SK-N-SH (cell line): ENCODE measurements around the gene LPIN1. TPM values are rescaled to one million over a fixed set of nuclear protein-coding genes. Genes with fewer than 3 reads are reported as not detected.

Experiments used
- CTCF ChIA-PET: fragments of 300-600, 350-600 bp; formaldehyde crosslinking; extraction: SDS; loops from one replicate; lab custom pipeline; 2021; lab: Yijun Ruan, JAX
- POLR2A ChIA-PET: fragments of 350-600 bp; sonication (Branson Sonifier 250); formaldehyde crosslinking; extraction: SDS; loops from one replicate; lab custom pipeline; 2020; ENCODE audit warnings: antibody characterized with exemption, inconsistent platforms; lab: Yijun Ruan, JAX
- DNase-seq: peaks from one replicate; pipeline ENCODE4 v3.0.0; 2012
- H2AFZ ChIP-seq: fragments of 200-600 bp; sonication (generic); 2 replicates; pipeline ENCODE4 v1.8.1; 2016; ENCODE audit warnings: antibody characterized with exemption, mild to moderate bottlenecking, low read depth
- H3F3A ChIP-seq: fragments of 200-600 bp; sonication (generic); replicated peaks from 2 replicates; pipeline ENCODE3; 2016; ENCODE audit warnings: antibody characterized with exemption, mild to moderate bottlenecking; ENCODE audit not compliant: insufficient read depth
- H3K27ac ChIP-seq, 2 experiments: fragments of 200-500 bp in 1 of 2; fragments of 200-600 bp in 1 of 2; sonication (Bioruptor generic) in 1 of 2; sonication (generic), shearing (Covaris generic) in 1 of 2; 2 replicates each; pipeline versions ENCODE4 v1.5.1 to v1.6.1; 2014 to 2016; ENCODE audit warnings: low read depth in 2 of 2, inconsistent platforms in 1 of 2, low read length in 1 of 2, mild to moderate bottlenecking in 1 of 2, mixed read lengths in 1 of 2
- H3K27me3 ChIP-seq: fragments of 200-600 bp; sonication (generic), shearing (Covaris generic); 2 replicates; pipeline ENCODE4 v1.6.1; 2016; ENCODE audit warnings: mixed run types; ENCODE audit not compliant: insufficient read depth
- H3K36me3 ChIP-seq, 2 experiments: fragments of 200-500 bp in 1 of 2; fragments of 200-600 bp in 1 of 2; sonication (Bioruptor generic) in 1 of 2; sonication (generic) in 1 of 2; replicated peaks in 1 of 2; 2 replicates each; pipeline versions ENCODE3 to v1.5.1; 2014 to 2016; ENCODE audit warnings: low read length in 1 of 2, mild to moderate bottlenecking in 1 of 2; ENCODE audit not compliant: insufficient read depth in 2 of 2, control insufficient read depth in 1 of 2
- H3K4me1 ChIP-seq, 2 experiments: fragments of 200-500 bp in 1 of 2; fragments of 200-600 bp in 1 of 2; sonication (Bioruptor generic) in 1 of 2; sonication (generic), shearing (Covaris generic) in 1 of 2; 2 replicates each; pipeline versions ENCODE4 v1.5.1 to v1.6.1; 2014 to 2016; ENCODE audit warnings: low read depth in 1 of 2, low read length in 1 of 2, mixed run types in 1 of 2; ENCODE audit not compliant: insufficient read depth in 2 of 2, control insufficient read depth in 1 of 2
- H3K4me2 ChIP-seq: fragments of 200-600 bp; sonication (generic), shearing (Covaris generic); 2 replicates; pipeline ENCODE4 v1.6.1; 2017; ENCODE audit warnings: mixed run types
- H3K4me3 ChIP-seq, 2 experiments: fragments of 200-500 bp in 1 of 2; fragments of 200-600 bp in 1 of 2; sonication (Bioruptor generic) in 1 of 2; sonication (generic), shearing (Covaris generic) in 1 of 2; 2 replicates each; pipeline versions ENCODE4 v1.5.1 to v1.8.1; 2014 to 2016; ENCODE audit warnings: low read depth in 2 of 2, inconsistent platforms in 1 of 2, low read length in 1 of 2, mild to moderate bottlenecking in 1 of 2, mixed read lengths in 1 of 2, moderate library complexity in 1 of 2
- H3K79me2 ChIP-seq: fragments of 200-600 bp; sonication (generic); 2 replicates; pipeline ENCODE4 v1.8.1; 2017; ENCODE audit warnings: mild to moderate bottlenecking; ENCODE audit not compliant: insufficient read depth
- H3K9ac ChIP-seq: fragments of 200-600 bp; sonication (generic); 2 replicates; pipeline ENCODE4 v1.6.1; 2017; ENCODE audit warnings: mixed run types
- H3K9me2 ChIP-seq: fragments of 200-600 bp; sonication (generic); 2 replicates; pipeline ENCODE4 v1.6.1; 2017; ENCODE audit warnings: mixed run types
- H3K9me3 ChIP-seq: fragments of 200-600 bp; sonication (generic); 2 replicates; pipeline ENCODE4 v1.6.1; 2017; ENCODE audit warnings: mixed run types, mild to moderate bottlenecking, moderate library complexity
- H4K20me1 ChIP-seq: fragments of 200-600 bp; sonication (generic); 2 replicates; pipeline ENCODE4 v1.6.1; 2017; ENCODE audit warnings: mild to moderate bottlenecking, mixed run types; ENCODE audit not compliant: insufficient read depth
- CHD2 ChIP-seq: fragments of 150-350 bp; IDR thresholded peaks from 2 replicates; pipeline ENCODE4 v1.6.1; 2018; ENCODE audit warnings: low read length; ENCODE audit not compliant: partially characterized antibody
- EZH2phosphoT487 ChIP-seq: fragments of 200-600 bp; sonication (generic); IDR thresholded peaks from 2 replicates; pipeline ENCODE4 v1.6.1; 2017; ENCODE audit warnings: low read depth, mixed run types, mild to moderate bottlenecking, antibody characterized with exemption, moderate library complexity, borderline replicate concordance
- FOSL2 ChIP-seq: IDR thresholded peaks from 2 replicates; pipeline ENCODE4 v1.4.0; 2012; ENCODE audit warnings: low read depth, mild to moderate bottlenecking, moderate library complexity, borderline replicate concordance
- GATA2 ChIP-seq: sonication (generic); formaldehyde crosslinking; IDR thresholded peaks from 2 replicates; pipeline ENCODE4 v1.5.0; 2020; ENCODE audit warnings: mild to moderate bottlenecking, missing genetic modification reagents
- POLR2AphosphoS5 ChIP-seq: IDR thresholded peaks from 2 replicates; pipeline ENCODE4 v1.6.1; 2012; ENCODE audit warnings: low read depth, low read length
- RCOR1 ChIP-seq: fragments of 150-350 bp; IDR thresholded peaks from 2 replicates; pipeline ENCODE4 v1.6.1; 2017; ENCODE audit warnings: antibody characterized with exemption, low read length
- RFX5 ChIP-seq: IDR thresholded peaks from 2 replicates; pipeline ENCODE4 v1.6.1; 2012; ENCODE audit warnings: mild to moderate bottlenecking, improper control_type of control experiment, low read length
- RXRA ChIP-seq: IDR thresholded peaks from 2 replicates; pipeline ENCODE4 v1.4.0; 2012; ENCODE audit warnings: low read depth, mild to moderate bottlenecking, borderline replicate concordance
- SMC3 ChIP-seq: IDR thresholded peaks from 2 replicates; pipeline ENCODE4 v1.6.1; 2012; ENCODE audit warnings: low read depth, low read length, improper control_type of control experiment
- TAF1 ChIP-seq: IDR thresholded peaks from 2 replicates; pipeline ENCODE4 v1.6.1; 2012; ENCODE audit warnings: low read depth, mild to moderate bottlenecking, low read length, moderate library complexity, borderline replicate concordance
- YY1 ChIP-seq: IDR thresholded peaks from 2 replicates; pipeline ENCODE4 v1.4.0; 2012; ENCODE audit warnings: low read depth, mild to moderate bottlenecking
- WGBS: methylation state at CpG from one replicate; pipeline ENCODE4 v1.1.6; 2017; ENCODE audit warnings: low lambda C conversion rate; 5-methylcytosine and 5-hydroxymethylcytosine counted together
- polyA plus RNA-seq, 3 experiments: library from polyadenylated mRNA; depleted of rRNA; stranded (reverse); fragments of >200 nt; gene quantifications; 2 replicates each; pipeline ENCODE4 v1.2.3, GENCODE V29; 2012
- TF ChIP-seq, protein P1 (sequence below): IDR thresholded peaks from 2 replicates; pipeline ENCODE4; 2012
- TF ChIP-seq, protein P2 (sequence below): IDR thresholded peaks from 2 replicates; pipeline ENCODE4 v1.6.1; 2012; ENCODE audit warnings: mild to moderate bottlenecking, low read depth, low read length, moderate library complexity
- TF ChIP-seq, protein P3 (sequence below): IDR thresholded peaks from 2 replicates; pipeline ENCODE4 v1.4.0; 2012; ENCODE audit warnings: low read depth

LPIN1 gene
- polyA plus RNA-seq, 1 of the 3 experiments (the other 2 are of a cell fraction): 22.1 TPM

DNA sequence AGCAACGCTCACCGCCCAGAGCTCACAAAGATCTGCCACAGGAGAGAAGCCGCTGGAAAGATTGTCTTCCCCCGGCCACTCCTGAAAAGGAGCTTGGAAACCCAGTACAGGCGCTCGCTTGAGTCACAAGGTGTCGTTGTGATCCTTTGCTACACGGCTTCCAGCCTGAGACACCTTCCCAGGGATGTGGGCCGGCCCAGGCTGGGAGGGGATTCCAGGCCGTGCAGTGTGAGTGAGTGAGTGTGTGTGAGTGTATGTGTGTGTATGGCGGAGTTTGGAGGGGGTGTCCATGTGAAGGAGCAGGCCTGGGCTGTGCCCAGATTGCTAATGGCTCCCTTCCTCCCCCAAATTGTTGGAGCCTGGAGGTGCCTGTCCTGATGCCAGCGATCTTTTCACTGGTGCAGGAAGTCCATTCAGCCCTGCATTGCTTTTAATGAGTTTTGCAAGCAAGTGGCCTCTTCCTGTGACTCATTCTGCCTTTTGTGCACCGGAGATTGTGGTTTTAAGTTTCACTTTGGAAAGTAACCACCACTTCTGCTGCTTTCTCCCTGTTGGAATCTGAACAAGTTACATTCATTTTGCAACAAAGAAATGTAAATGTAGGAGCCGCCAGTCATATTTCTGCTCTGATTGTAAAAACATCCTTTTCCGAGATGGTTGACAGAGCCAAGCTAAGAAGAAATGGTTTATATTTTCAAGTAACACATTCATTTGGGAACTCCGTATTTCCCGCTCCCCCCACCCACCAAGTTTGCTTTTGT lies 83.7 kb downstream of the LPIN1 start (continued):
- peak; percentile 70; the same call in 1 of the 2 replicates for TF ChIP-seq RCOR1
- TF ChIP-seq, protein P1, sequence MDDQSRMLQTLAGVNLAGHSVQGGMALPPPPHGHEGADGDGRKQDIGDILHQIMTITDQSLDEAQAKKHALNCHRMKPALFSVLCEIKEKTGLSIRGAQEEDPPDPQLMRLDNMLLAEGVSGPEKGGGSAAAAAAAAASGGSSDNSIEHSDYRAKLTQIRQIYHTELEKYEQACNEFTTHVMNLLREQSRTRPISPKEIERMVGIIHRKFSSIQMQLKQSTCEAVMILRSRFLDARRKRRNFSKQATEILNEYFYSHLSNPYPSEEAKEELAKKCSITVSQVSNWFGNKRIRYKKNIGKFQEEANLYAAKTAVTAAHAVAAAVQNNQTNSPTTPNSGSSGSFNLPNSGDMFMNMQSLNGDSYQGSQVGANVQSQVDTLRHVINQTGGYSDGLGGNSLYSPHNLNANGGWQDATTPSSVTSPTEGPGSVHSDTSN: peak; percentile 94
- TF ChIP-seq YY1: peak; percentile 76; the same call in 1 of the 2 replicates
- TF ChIP-seq EZH2phosphoT487: no peak
- TF ChIP-seq SMC3: peak; percentile 74
- no peak for TF ChIP-seq GATA2
- TF ChIP-seq, protein P2, sequence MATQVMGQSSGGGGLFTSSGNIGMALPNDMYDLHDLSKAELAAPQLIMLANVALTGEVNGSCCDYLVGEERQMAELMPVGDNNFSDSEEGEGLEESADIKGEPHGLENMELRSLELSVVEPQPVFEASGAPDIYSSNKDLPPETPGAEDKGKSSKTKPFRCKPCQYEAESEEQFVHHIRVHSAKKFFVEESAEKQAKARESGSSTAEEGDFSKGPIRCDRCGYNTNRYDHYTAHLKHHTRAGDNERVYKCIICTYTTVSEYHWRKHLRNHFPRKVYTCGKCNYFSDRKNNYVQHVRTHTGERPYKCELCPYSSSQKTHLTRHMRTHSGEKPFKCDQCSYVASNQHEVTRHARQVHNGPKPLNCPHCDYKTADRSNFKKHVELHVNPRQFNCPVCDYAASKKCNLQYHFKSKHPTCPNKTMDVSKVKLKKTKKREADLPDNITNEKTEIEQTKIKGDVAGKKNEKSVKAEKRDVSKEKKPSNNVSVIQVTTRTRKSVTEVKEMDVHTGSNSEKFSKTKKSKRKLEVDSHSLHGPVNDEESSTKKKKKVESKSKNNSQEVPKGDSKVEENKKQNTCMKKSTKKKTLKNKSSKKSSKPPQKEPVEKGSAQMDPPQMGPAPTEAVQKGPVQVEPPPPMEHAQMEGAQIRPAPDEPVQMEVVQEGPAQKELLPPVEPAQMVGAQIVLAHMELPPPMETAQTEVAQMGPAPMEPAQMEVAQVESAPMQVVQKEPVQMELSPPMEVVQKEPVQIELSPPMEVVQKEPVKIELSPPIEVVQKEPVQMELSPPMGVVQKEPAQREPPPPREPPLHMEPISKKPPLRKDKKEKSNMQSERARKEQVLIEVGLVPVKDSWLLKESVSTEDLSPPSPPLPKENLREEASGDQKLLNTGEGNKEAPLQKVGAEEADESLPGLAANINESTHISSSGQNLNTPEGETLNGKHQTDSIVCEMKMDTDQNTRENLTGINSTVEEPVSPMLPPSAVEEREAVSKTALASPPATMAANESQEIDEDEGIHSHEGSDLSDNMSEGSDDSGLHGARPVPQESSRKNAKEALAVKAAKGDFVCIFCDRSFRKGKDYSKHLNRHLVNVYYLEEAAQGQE: 0 out of 2 replicates have a peak, but pooled peaks have one; percentile 52
- TF ChIP-seq RXRA: peak; percentile 96; the same call in 1 of the 2 replicates
- TF ChIP-seq FOSL2: peak; percentile 99
- no peak; the same call in 1 of the 2 replicates for TF ChIP-seq RFX5
- peak; percentile 62 for TF ChIP-seq TAF1
- TF ChIP-seq CHD2: peak; percentile 15
- TF ChIP-seq POLR2AphosphoS5: peak; percentile 81
- TF ChIP-seq, all 33 proteins: peak for 26

DNA sequence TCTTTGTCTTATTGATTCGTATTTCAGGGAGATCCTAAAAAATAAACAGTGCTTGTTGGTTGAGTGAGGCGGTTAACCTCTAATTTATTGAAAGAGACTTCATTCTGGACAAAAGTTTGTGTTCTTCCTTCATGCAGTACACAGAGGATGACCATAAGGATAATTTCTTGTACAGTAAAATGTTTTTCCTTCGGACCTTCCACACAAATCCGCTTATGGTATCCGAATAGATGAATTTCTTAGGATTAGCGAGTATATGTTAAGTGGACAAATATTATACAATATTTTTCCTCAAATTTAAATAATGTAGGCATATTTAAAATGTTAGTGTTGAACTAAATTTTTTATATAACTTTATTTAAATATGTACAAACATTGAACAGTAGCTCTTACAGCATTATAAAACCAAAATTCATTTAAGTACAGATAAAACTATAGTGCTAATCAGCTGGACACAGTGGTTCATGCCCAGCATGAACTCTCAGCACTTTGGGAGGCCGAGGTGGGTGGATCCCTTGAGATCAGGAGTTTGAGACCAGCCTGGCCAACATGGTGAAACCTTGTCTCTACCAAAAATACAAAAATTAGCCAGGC lies 84.4 kb downstream of the LPIN1 start:
- H3K79me2 ChIP-seq: no peaks in the 10 kb centered on the region
- H3K36me3 ChIP-seq: peaks cover 6 to 14% of the 10 kb centered on the region in 2 experiments
- peak overlapping the region; percentile 27 to 32; a peak in 3 of 4 replicates for H3K4me3 ChIP-seq
- H3K4me2 ChIP-seq: peak overlapping the region; percentile 74
- H3K9me3 ChIP-seq: no peaks in the 10 kb centered on the region
- 70% methylated on average over 7 of the region's 7 CpGs for WGBS
- H4K20me1 ChIP-seq: no peaks in the 10 kb centered on the region
- H2AFZ ChIP-seq: 0 out of 2 replicates have a peak overlapping the region, but pooled peaks have one; percentile 7
- CTCF ChIA-PET: interaction anchor here (0.6 to 10.2 kb wide), 21 partner anchors 8 to 1176 kb away, joined by 3 to 130 read pairs (median 5); partner anchors contain the start of gene TRIB2
- POLR2A ChIA-PET: interaction anchor here (0.9 to 2.5 kb wide), 3 partner anchors 885 to 1186 kb away, joined by 4 to 20 read pairs (median 8); partner anchors contain the start of gene TRIB2
- peaks cover 31% of the 10 kb centered on the region for H3F3A ChIP-seq
- no peaks in the 10 kb centered on the region for H3K27me3 ChIP-seq
- H3K9ac ChIP-seq: peak overlapping the region; percentile 55
- no peak for DNase-seq
- TF ChIP-seq, protein P3, sequence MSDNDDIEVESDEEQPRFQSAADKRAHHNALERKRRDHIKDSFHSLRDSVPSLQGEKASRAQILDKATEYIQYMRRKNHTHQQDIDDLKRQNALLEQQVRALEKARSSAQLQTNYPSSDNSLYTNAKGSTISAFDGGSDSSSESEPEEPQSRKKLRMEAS: no peak
- TF ChIP-seq, all 33 proteins: peak for 0
- Histone ChIP-seq H3K4me1 (peaks cover 38 to 40% of the 10 kb centered on the region in 2 experiments), H3K9me2 (no peaks in the 10 kb centered on the region), H3K27ac (peak overlapping the region; percentile 94 to 95)
